H9 (cell line): ENCODE data around the gene FREM1. TPM values are rescaled to one million over a fixed set of nuclear protein-coding genes. Genes with fewer than 3 reads are reported as not detected.

Experiments
- DNase-seq: peaks from one replicate; pipeline ENCODE4 v3.0.0-alpha.2; 2017
- H2AFZ ChIP-seq: one replicate; pipeline ENCODE4 v1.6.1; 2013; ENCODE audit warnings: mild to moderate bottlenecking, low read length, control low read depth, moderate library complexity
- H2AK5ac ChIP-seq: 2 replicates; pipeline ENCODE4 v1.6.1; 2013; ENCODE audit warnings: low read length, control low read depth, mixed read lengths; ENCODE audit not compliant: insufficient read length
- H2BK120ac ChIP-seq: one replicate; pipeline ENCODE4 v1.6.1; 2013; ENCODE audit warnings: low read depth, mild to moderate bottlenecking, low read length, control low read depth, inconsistent platforms; ENCODE audit not compliant: poor library complexity, severe bottlenecking
- H2BK12ac ChIP-seq: 2 replicates; pipeline ENCODE4 v1.6.1; 2013; ENCODE audit warnings: low read length, control low read depth, mixed read lengths, low read depth; ENCODE audit not compliant: insufficient read length
- H2BK15ac ChIP-seq: 2 replicates; pipeline ENCODE4 v1.6.1; 2013; ENCODE audit warnings: low read depth, low read length, control low read depth
- H2BK20ac ChIP-seq: one replicate; pipeline ENCODE4 v1.6.1; 2013; ENCODE audit warnings: low read depth, mild to moderate bottlenecking, low read length, control low read depth, inconsistent platforms; ENCODE audit not compliant: poor library complexity, severe bottlenecking
- H2BK5ac ChIP-seq: 2 replicates; pipeline ENCODE4 v1.6.1; 2013; ENCODE audit warnings: low read length, control low read depth, mixed read lengths; ENCODE audit not compliant: insufficient read length
- H3K14ac ChIP-seq: 2 replicates; pipeline ENCODE4 v1.6.1; 2013; ENCODE audit warnings: low read length, control low read depth; ENCODE audit not compliant: insufficient read depth
- H3K18ac ChIP-seq: 2 replicates; pipeline ENCODE4 v1.6.1; 2013; ENCODE audit warnings: low read depth, mild to moderate bottlenecking, mixed read lengths, low read length, control low read depth; ENCODE audit not compliant: insufficient read length
- H3K23ac ChIP-seq: 2 replicates; pipeline ENCODE4 v1.6.1; 2013; ENCODE audit warnings: low read length, control low read depth, mixed read lengths, low read depth; ENCODE audit not compliant: insufficient read length
- H3K23me2 ChIP-seq: 2 replicates; pipeline ENCODE4 v1.6.1; 2013; ENCODE audit warnings: low read depth, mild to moderate bottlenecking, mixed read lengths, low read length, control low read depth; ENCODE audit not compliant: insufficient read length, poor library complexity, severe bottlenecking
- H3K27ac ChIP-seq: 2 replicates; pipeline ENCODE4 v1.5.1; 2013; ENCODE audit warnings: low read length, control low read depth, mixed read lengths, low read depth; ENCODE audit not compliant: insufficient read length
- H3K27me3 ChIP-seq: 2 replicates; pipeline ENCODE4 v1.6.1; 2013; ENCODE audit warnings: low read length, control low read depth, inconsistent platforms; ENCODE audit not compliant: insufficient read depth
- H3K4ac ChIP-seq: 2 replicates; pipeline ENCODE4 v1.6.1; 2013; ENCODE audit warnings: low read depth, mild to moderate bottlenecking, control low read depth, inconsistent platforms, low read length, moderate library complexity
- H3K4me1 ChIP-seq: 2 replicates; pipeline ENCODE4 v1.6.1; 2013; ENCODE audit warnings: low read length, control low read depth, inconsistent platforms; ENCODE audit not compliant: insufficient read depth
- H3K4me2 ChIP-seq: 2 replicates; pipeline ENCODE4 v1.6.1; 2013; ENCODE audit warnings: low read length, control low read depth, mixed read lengths; ENCODE audit not compliant: insufficient read length, insufficient read depth
- H3K56ac ChIP-seq: 2 replicates; pipeline ENCODE4 v1.6.1; 2013; ENCODE audit warnings: low read depth, mild to moderate bottlenecking, mixed read lengths, low read length, control low read depth; ENCODE audit not compliant: insufficient read length
- H3K79me1 ChIP-seq: 2 replicates; pipeline ENCODE4 v1.6.1; 2013; ENCODE audit warnings: low read depth, mild to moderate bottlenecking, moderate library complexity, low read length, control low read depth, inconsistent platforms; ENCODE audit not compliant: insufficient read depth, poor library complexity, severe bottlenecking
- H3K79me2 ChIP-seq: 2 replicates; pipeline ENCODE4 v1.6.1; 2013; ENCODE audit warnings: low read length, control low read depth, inconsistent platforms; ENCODE audit not compliant: insufficient read depth
- H3K9ac ChIP-seq: 2 replicates; pipeline ENCODE4 v1.6.1; 2013; ENCODE audit warnings: low read length, control low read depth, mixed read lengths; ENCODE audit not compliant: insufficient read length; ENCODE audit errors: extremely low read depth
- H3K9me3 ChIP-seq: one replicate; pipeline ENCODE4 v1.6.1; 2013; ENCODE audit warnings: low read depth, low read length, inconsistent platforms; ENCODE audit not compliant: control insufficient read depth
- H3T11ph ChIP-seq: one replicate; pipeline ENCODE4 v1.6.1; 2013; ENCODE audit warnings: mild to moderate bottlenecking, low read length, control low read depth, inconsistent platforms
- H4K20me1 ChIP-seq: one replicate; pipeline ENCODE4 v1.6.1; 2013; ENCODE audit not compliant: control insufficient read depth, insufficient read length, insufficient read depth
- H4K5ac ChIP-seq: 2 replicates; pipeline ENCODE4 v1.6.1; 2013; ENCODE audit warnings: low read depth, mild to moderate bottlenecking, mixed read lengths, low read length, control low read depth; ENCODE audit not compliant: insufficient read length
- H4K8ac ChIP-seq: replicated peaks from 2 replicates; pipeline ENCODE4 v1.6.1; 2013; ENCODE audit warnings: low read length, control low read depth, mixed read lengths, low read depth; ENCODE audit not compliant: insufficient read length
- H4K91ac ChIP-seq: 2 replicates; pipeline ENCODE4 v1.6.1; 2013; ENCODE audit warnings: low read depth, mild to moderate bottlenecking, moderate library complexity, mixed read lengths, low read length, control low read depth; ENCODE audit not compliant: insufficient read length
- H3K27ac Mint-ChIP-seq, 3 experiments: 2 replicates in 2 of 3; 3 replicates in 1 of 3; pipeline ENCODE4 v1.8.0; 2020 to 2021; ENCODE audit warnings: mixed read lengths in 3 of 3, mild to moderate bottlenecking in 1 of 3, moderate library complexity in 1 of 3
- H3K27me3 Mint-ChIP-seq: 2 replicates; pipeline ENCODE4 v1.8.0; 2021; ENCODE audit warnings: low read depth, mild to moderate bottlenecking, moderate library complexity, mixed read lengths
- H3K36me3 Mint-ChIP-seq, 3 experiments: 2 replicates in 2 of 3; 3 replicates in 1 of 3; pipeline ENCODE4 v1.8.0; 2020 to 2021; ENCODE audit warnings: low read depth in 3 of 3, mixed read lengths in 3 of 3; ENCODE audit not compliant: insufficient read depth in 1 of 3
- H3K4me1 Mint-ChIP-seq, 2 experiments: 2 replicates each; pipeline ENCODE4 v1.8.0; 2020; ENCODE audit warnings: mixed read lengths in 2 of 2
- H3K4me3 Mint-ChIP-seq, 2 experiments: 2 replicates in 1 of 2; 3 replicates in 1 of 2; pipeline ENCODE4 v1.8.0; 2020 to 2021; ENCODE audit warnings: mild to moderate bottlenecking in 2 of 2, mixed read lengths in 2 of 2, moderate library complexity in 1 of 2
- H3K9me3 Mint-ChIP-seq, 2 experiments: 2 replicates in 1 of 2; 3 replicates in 1 of 2; pipeline ENCODE4 v1.8.0; 2020; ENCODE audit warnings: mild to moderate bottlenecking in 2 of 2, mixed read lengths in 2 of 2, moderate library complexity in 1 of 2
- WGBS: extraction: QIAGEN DNeasy Blood & Tissue Kit; methylation state at CpG from one replicate; pipeline ENCODE4 v1.1.7; 2013; ENCODE audit warnings: missing lambda C conversion rate, low lambda C conversion rate, mixed read lengths; ENCODE audit not compliant: insufficient read length; ENCODE audit errors: extremely low coverage; 5-methylcytosine and 5-hydroxymethylcytosine counted together
- total RNA-seq: library from RNA; stranded (reverse); gene quantifications from 2 replicates; pipeline ENCODE4 v1.2.1, GENCODE V29; 2021
- TF ChIP-seq, protein P1 (sequence below): fragments of 200-600 bp; sonication (generic); conservative IDR thresholded peaks from 3 replicates; pipeline ENCODE4 v1.8.0; 2021; ENCODE audit warnings: antibody characterized with exemption, mild to moderate bottlenecking

The FREM1 gene
- total RNA-seq, 1 experiment from 2014 or later, result 0.44 TPM

DNA sequence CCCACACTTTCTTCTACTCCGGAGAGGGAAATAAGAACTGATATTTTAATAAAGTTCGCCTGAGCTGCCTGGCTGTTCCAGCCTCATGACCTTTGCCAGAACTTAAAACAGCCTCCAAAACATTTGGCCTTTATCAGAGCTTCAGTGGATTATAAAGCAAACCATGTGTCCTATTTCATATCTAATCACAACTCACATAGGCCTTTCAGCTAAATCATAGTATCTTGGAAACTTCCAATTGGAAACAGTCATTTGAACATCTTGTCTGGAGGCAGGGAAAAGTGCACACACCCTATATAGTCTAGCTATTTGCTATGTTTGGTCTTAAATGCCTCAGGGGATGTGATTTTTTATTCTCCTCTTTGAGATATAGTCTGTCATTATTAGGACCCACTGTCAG, 46.0 kb upstream of the FREM1 start:
- Histone ChIP-seq H3K79me2 (no peaks in the 10 kb centered on the region), H3K27me3 (no peaks in the 10 kb centered on the region), H3K18ac (no peak overlapping the region), H2AK5ac (no peak overlapping the region), H3K4me2 (no peak overlapping the region), H4K8ac (no peak overlapping the region), H3T11ph (no peak overlapping the region), H2BK5ac (no peak overlapping the region), H2AFZ (no peak overlapping the region), H3K4me1 (no peaks in the 10 kb centered on the region), H3K23me2 (no peaks in the 10 kb centered on the region), H4K5ac (no peak overlapping the region), H3K56ac (no peak overlapping the region), H3K23ac (no peak overlapping the region), H3K4ac (no peak overlapping the region), H3K14ac (no peak overlapping the region), H3K27ac (no peak overlapping the region), H2BK15ac (no peak overlapping the region), H3K9me3 (no peaks in the 10 kb centered on the region), H4K91ac (no peak overlapping the region), H2BK120ac (no peak overlapping the region), H4K20me1 (no peaks in the 10 kb centered on the region), H2BK12ac (no peak overlapping the region), H3K79me1 (no peaks in the 10 kb centered on the region), H3K9ac (no peak overlapping the region), H2BK20ac (no peak overlapping the region)
- no peaks in the 10 kb centered on the region for H3K4me1 Mint-ChIP-seq
- WGBS, result no CpG with 5 or more reads among the region's 2 CpGs
- peaks cover 3 to 5% of the 10 kb centered on the region in 2 experiments; a peak in 3 of 5 replicates for H3K9me3 Mint-ChIP-seq
- TF ChIP-seq, protein P1, sequence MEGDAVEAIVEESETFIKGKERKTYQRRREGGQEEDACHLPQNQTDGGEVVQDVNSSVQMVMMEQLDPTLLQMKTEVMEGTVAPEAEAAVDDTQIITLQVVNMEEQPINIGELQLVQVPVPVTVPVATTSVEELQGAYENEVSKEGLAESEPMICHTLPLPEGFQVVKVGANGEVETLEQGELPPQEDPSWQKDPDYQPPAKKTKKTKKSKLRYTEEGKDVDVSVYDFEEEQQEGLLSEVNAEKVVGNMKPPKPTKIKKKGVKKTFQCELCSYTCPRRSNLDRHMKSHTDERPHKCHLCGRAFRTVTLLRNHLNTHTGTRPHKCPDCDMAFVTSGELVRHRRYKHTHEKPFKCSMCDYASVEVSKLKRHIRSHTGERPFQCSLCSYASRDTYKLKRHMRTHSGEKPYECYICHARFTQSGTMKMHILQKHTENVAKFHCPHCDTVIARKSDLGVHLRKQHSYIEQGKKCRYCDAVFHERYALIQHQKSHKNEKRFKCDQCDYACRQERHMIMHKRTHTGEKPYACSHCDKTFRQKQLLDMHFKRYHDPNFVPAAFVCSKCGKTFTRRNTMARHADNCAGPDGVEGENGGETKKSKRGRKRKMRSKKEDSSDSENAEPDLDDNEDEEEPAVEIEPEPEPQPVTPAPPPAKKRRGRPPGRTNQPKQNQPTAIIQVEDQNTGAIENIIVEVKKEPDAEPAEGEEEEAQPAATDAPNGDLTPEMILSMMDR, result no peak
- peaks cover 2% of the 10 kb centered on the region; the same call in 1 of the 2 replicates for H3K27me3 Mint-ChIP-seq
- no peak overlapping the region for H3K27ac Mint-ChIP-seq
- H3K36me3 Mint-ChIP-seq, result peaks cover 0 to 13% (median 0%) of the 10 kb centered on the region in 3 experiments; a peak in 1 of 7 replicates
- H3K4me3 Mint-ChIP-seq, result no peak overlapping the region
- DNase-seq, result no peak
